22Rv1 (cell line): ENCODE data around the gene SELENOS.

Source experiments
- H3K27ac ChIP-seq: fragments of 450-650 bp; 2 replicates; pipeline ENCODE4 v1.5.1; 2017
- CTCF ChIP-seq: fragments of 450-650 bp; IDR thresholded peaks from 2 replicates; pipeline ENCODE4 v1.5.1; 2017; ENCODE audit warnings: mild to moderate bottlenecking
- ZFX ChIP-seq: fragments of 450-650 bp; IDR thresholded peaks from 2 replicates; pipeline ENCODE4 v1.6.1; 2017; ENCODE audit warnings: antibody characterized with exemption, borderline replicate concordance

The SELENOS gene

GRCh38 chr15:101286471-101287114 is 9.3 kb upstream of the SELENOS start:
- TF ChIP-seq ZFX = no peak
- TF ChIP-seq CTCF = no peak
- no peak overlapping the region for H3K27ac ChIP-seq

DNA sequence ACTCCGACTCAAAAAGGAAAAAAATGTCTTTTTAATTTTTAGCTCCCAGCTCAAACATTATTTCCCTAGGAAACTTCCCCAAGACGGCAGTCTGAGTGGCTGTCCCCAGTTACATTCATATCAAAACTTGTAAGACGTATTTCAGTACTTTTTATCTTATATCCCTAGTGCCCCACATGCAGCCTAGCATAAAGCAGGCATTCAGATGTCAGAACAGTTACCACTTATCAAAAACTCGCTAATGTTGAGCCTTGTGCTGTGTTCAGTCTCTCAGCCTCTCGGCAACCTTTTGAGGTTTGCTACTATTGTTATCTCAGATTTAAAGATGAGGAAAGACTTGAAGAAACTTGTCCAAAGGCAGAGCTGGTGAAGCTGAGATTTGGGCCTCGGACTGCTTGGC is 6.6 kb upstream of the SELENOS start:
- TF ChIP-seq ZFX (no peak), CTCF (no peak)
- H3K27ac ChIP-seq = no peak overlapping the region

GRCh38 chr15:101280007-101280406 is 2.7 kb upstream of the SELENOS start:
- no peak for TF ChIP-seq CTCF
- TF ChIP-seq ZFX = no peak
- no peak overlapping the region for H3K27ac ChIP-seq

DNA sequence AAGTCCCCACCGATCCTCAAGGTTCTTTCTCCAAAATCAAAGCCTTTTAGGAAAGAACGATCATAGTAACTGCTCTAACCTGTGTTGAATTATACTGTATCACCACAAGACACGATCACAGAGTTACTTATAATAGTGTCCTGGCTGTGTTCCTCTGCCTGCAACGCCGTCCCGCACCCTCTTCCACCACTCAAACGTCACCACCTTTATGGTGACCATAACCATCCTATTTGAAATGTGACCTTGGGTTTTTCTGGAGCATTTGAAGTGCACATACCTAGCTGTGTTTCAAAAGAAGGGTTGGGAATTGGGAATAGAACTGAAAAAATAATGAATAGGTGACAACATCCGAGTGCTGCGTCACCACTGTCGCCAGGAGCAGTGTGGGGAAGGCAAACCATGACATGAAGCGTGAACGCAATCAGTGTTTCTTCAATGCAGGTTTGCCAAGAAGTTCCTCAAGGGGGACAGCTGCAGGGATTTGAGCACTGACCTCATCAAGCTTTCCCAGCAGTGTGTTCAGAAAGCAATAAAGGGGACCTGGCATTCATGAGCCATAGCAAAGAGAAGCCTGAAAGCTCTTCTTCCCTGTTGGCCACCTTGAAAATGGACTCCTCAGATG is 769 bp upstream of the SELENOS start:
- H3K27ac ChIP-seq = peak overlapping the region; percentile 66
- no peak for TF ChIP-seq CTCF
- TF ChIP-seq ZFX = no peak

GRCh38 chr15:101276501-101277037 is 716 bp downstream of the SELENOS start:
- TF ChIP-seq CTCF = peak; percentile 14; the same call in 1 of the 2 replicates
- no peak for TF ChIP-seq ZFX
- H3K27ac ChIP-seq = peak overlapping the region; percentile 66

DNA sequence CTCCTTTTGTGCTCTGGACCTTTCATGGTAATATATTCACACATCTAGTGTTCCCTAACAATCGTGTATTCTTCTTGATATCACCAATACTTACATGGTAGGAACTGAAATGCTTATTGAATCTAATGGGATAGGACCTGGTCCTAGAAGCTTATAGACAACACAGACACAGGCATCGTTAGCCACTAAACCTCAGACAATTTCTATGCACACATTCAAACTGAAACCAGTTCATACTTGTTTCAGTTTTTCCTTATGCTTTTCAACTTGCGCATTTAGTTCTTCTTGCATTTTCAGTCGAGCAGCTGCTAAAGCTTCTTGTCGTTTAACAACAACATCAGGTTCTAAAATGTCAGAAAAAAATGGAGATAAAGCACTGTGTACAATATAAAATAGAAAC is 2.3 kb downstream of the SELENOS start:
- H3K27ac ChIP-seq = no peak overlapping the region
- TF ChIP-seq CTCF = no peak
- no peak for TF ChIP-seq ZFX

DNA sequence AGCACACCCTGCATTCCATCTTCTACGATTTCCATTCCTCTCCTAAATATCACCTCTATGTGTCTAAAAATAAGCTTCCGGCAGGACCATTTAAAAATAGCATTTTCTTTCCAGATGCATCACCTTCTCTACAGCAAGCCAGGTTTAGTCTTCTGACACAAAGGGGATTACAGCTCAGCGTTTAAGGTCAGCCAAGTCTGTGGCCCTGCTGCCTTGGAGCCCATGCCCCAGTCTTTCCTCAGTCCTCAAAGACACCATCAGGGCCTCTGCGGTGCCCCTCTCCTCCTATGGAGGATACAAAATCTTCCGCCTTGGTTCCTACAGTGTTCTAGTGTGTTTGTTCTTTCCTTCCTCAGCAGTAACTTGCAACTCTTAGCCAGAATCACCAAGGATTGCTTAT is 3.8 kb downstream of the SELENOS start:
- H3K27ac ChIP-seq = no peak overlapping the region
- TF ChIP-seq ZFX (no peak), CTCF (no peak)
